Measurements from ENCODE around the gene LIN37.
A peak's percentile ranks its signal among the peaks of the same experiment; 100 is the strongest.

The LIN37 gene

DNA sequence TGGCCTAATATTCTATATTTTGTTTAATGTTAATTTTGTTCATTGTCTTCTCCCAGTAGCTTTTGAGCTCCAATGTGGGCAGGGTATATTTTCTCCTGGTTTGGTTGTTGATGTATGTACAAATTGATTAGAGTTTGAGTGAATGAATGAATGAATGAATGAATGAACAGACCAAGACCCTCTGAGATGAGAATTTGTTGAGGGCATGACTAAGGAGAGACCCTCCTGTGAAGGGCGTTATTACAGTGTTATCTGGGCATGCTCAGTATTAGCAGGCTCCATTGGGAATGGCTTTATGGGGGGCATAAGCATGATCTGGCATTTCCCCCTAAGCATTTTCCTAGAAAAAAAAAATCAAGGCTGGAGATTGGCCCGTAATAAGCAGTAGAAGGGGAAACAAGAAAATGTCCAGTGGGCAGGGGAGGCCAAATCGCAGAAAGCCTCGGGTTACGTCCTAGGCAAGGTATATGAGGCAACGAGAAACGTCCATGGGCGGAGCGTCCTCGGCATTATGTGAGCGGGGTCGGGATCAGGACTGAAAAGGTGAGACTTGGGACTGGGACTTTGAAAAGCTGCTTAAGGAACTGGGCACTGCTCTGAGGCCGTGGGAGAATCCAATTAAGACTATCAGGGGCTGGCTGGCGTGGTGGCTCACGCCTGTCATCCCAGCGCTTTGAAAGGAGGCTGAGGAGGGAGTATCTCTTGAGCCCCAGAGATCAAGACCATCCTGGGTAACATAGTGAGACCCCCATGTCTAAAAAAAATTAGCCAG, 26.1 kb downstream of the LIN37 start:
- FAIRE-seq, result no peak
- no peak for DNase-seq (ENCODE audit: low spot score)

GRCh38 chr19:35775046-35775297, 26.6 kb downstream of the LIN37 start:
- no peak for DNase-seq (ENCODE audit: low spot score)
- FAIRE-seq, result no peak

- FAIRE-seq (peak; percentile 67), DNase-seq (ENCODE audit: low spot score) (peak; percentile 85)
Measured at GRCh38 chr19:35775298-35776101, 27.1 kb downstream of the LIN37 start, which contains the start of gene ARHGAP33. Gene ARHGAP33, plus strand, starts transcription at chr19:35775564. Its CDS starts 95 bp downstream, at chr19:35775659.

DNA sequence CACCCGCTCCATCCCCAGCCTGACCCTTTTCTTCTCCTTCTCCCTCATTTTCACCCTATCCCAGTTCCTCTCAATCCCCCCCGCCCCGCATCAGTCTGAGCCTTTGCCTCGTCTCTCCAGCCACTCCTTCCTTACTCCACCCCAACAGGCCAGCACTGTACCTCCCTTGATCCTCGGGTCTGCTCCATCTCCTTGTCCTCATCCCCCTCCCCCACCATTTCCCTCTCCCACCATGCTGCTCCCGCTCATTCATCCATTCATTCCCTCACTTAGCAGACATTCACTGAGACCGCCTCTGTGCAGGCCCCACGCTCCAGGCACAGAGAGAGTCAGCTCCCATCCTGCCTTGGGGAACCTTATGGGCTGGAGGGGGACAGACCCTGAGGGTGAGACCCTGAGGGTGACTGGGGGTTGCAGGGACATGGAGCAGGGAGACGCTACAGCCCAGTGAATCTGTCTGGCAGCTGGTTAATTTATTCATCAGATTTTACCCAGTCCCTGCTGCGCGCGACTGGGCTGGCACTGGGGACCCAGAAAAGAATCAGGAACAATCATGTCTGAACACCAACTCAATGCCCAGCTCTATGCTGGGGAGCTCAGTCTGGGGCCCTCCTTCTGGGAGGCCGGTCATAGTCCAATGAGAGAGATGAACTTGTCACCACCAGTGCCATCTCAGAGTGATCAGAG, 27.9 kb downstream of the LIN37 start:
- no peak for DNase-seq (ENCODE audit: low spot score)
- FAIRE-seq, result no peak

GRCh38 chr19:35777086-35777841, 28.9 kb downstream of the LIN37 start:
- FAIRE-seq (no peak), DNase-seq (ENCODE audit: low spot score) (no peak)

- FAIRE-seq (no peak), DNase-seq (ENCODE audit: low spot score) (no peak)
Measured at GRCh38 chr19:35777961-35778360, 29.6 kb downstream of the LIN37 start.

- FAIRE-seq, result no peak
- DNase-seq (ENCODE audit: low spot score), result no peak
Measured at GRCh38 chr19:35779033-35779432, 30.7 kb downstream of the LIN37 start.

- FAIRE-seq (no peak), DNase-seq (ENCODE audit: low spot score) (no peak)
Measured at GRCh38 chr19:35780058-35780457, 31.7 kb downstream of the LIN37 start.

GRCh38 chr19:35780717-35781116, 32.3 kb downstream of the LIN37 start:
- no peak for FAIRE-seq
- no peak for DNase-seq (ENCODE audit: low spot score)

GRCh38 chr19:35781650-35782049, 33.3 kb downstream of the LIN37 start:
- FAIRE-seq (no peak), DNase-seq (ENCODE audit: low spot score) (no peak)

DNA sequence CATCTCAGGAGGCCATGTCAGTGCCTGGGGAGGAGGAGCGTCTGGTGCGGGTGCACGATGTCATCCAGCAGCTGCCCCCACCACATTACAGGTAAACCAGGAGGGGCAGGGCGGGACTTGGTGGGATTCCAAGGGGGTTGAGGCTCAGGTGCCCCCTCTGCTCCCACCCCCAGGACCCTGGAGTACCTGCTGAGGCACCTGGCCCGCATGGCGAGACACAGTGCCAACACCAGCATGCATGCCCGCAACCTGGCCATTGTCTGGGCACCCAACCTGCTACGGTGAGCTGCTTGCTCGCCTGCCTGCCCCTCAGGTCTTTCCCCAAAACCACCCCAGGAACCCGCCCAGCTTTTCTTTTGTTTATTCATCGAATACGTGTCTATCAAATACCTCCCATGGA, 34.2 kb downstream of the LIN37 start:
- DNase-seq (ENCODE audit: low spot score) (no peak), FAIRE-seq (no peak)

- no peak for FAIRE-seq
- no peak for DNase-seq (ENCODE audit: low spot score)
Measured at GRCh38 chr19:35783469-35784434, 35.4 kb downstream of the LIN37 start.

- FAIRE-seq, result no peak
- no peak for DNase-seq (ENCODE audit: low spot score)
Measured at GRCh38 chr19:35784503-35785338, 36.3 kb downstream of the LIN37 start.

- DNase-seq (ENCODE audit: low spot score), result no peak
- FAIRE-seq, result no peak
Measured at GRCh38 chr19:35785339-35785627, 36.9 kb downstream of the LIN37 start.

DNA sequence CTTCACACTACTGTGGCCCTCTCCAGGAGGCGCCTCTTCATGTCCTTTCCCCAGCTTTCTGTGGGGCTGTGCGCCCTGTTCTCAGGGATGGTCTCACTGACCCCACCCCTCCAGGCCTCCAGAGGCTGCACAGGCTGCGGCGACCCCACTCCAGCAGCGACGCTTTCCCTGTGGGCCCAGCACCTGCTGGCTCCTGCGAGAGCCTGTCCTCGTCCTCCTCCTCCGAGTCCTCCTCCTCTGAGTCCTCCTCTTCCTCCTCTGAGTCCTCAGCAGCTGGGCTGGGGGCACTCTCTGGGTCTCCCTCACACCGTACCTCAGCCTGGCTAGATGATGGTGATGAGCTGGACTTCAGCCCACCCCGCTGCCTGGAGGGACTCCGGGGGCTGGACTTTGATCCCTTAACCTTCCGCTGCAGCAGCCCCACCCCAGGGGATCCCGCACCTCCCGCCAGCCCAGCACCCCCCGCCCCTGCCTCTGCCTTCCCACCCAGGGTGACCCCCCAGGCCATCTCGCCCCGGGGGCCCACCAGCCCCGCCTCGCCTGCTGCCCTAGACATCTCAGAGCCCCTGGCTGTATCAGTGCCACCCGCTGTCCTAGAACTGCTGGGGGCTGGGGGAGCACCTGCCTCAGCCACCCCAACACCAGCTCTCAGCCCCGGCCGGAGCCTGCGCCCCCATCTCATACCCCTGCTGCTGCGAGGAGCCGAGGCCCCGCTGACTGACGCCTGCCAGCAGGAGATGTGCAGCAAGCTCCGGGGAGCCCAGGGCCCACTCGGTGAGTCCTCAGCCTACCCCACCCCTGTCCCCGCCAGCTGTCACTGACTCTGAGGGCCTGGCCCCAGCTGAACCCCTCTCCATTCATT, 38.2 kb downstream of the LIN37 start:
- DNase-seq (ENCODE audit: low spot score) (no peak), FAIRE-seq (no peak)

DNA sequence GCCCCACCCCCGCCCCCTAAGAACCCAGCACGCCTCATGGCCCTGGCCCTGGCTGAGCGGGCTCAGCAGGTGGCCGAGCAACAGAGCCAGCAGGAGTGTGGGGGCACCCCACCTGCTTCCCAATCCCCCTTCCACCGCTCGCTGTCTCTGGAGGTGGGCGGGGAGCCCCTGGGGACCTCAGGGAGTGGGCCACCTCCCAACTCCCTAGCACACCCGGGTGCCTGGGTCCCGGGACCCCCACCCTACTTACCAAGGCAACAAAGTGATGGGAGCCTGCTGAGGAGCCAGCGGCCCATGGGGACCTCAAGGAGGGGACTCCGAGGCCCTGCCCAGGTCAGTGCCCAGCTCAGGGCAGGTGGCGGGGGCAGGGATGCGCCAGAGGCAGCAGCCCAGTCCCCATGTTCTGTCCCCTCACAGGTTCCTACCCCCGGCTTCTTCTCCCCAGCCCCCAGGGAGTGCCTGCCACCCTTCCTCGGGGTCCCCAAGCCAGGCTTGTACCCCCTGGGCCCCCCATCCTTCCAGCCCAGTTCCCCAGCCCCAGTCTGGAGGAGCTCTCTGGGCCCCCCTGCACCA, 38.9 kb downstream of the LIN37 start:
- FAIRE-seq (no peak), DNase-seq (ENCODE audit: low spot score) (no peak)

GRCh38 chr19:35788205-35788960, 40.0 kb downstream of the LIN37 start:
- no peak for FAIRE-seq
- no peak for DNase-seq (ENCODE audit: low spot score)
